Activated CD8-positive, alpha-beta memory T cell treated with anti-CD3 and anti-CD28 coated beads, Interleukin-2, amount 50 U/mL, for 4 hours (primary cell): ENCODE measurements around the gene GLT1D1.
"Not testable (repeated sequence)": the region's sequence is repeated elsewhere in the genome, so short reads cannot be mapped to it uniquely, and the experiment has no call there.

Experiments
- DNase-seq: peaks from one replicate; pipeline ENCODE4 v3.0.0-alpha.2; 2020

The GLT1D1 gene

DNA sequence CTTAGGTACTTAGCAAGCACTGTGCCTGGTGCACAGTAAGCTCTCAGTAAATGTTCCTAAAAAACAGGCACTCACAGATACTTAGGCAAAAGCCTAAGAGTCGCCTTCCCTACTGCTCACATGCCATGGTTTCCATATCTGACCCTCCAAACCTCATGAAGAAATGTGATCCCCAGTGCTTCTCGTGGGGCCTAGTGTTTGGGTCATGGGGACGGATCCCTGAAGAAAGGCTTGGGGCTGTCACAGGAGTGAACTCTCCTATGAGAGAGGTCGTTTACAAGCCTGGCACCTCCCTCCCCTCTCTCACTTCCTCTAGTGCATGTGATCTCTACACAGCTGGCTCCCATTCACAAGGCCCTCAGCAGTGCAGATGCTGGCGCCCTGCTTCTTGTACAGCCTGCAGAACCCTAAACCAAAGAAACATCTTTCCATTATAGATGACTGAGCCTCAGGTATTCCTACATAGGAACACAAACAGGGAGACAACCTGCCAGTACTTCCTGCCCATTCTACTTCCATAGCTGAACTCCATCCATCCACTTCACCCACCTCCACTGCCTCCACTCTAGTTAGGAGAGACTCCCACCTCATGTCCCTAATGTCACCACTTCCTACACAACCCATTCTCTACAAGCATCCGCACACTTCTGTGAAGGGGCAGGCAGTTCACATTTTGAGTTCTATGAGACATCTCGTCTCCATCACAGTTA is 32.4 kb upstream of the GLT1D1 start:
- DNase-seq = no peak

DNA sequence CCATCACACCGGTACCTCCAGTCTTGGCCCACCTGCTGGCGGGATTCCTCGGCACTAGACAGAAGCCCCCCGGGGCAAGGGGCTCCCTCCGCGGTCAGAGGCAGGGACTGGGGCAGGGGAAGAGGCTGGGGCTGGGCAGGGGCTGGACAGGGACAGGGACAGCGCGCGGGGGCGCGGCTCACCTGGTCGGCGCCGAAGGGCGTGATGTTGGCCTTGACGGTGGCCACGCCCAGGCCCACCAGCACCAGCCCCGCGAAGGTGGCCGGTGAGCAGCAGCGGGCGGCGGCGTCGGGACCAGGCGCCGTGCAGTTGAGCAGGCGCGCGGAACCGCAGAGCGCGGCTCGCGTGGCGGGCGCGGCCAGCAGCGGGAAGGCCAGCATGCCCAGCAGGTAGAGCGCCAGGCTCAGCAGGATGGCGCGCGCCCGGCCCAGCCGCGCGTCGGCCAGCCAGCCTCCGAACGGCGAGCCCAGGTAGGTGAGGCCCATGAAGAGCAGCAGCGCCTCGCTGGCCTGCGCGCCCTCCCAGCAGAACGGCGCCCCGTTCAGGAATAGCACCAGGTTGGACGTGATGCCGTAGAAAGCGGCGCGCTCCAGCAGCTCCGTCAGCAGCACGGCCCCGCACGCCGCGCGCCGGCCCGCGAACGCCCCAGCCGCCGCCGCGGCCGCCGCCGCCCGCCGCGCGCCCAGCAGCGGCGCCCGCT is 29.9 kb upstream of the GLT1D1 start:
- DNase-seq = peak; percentile 23

- peak; percentile 93 for DNase-seq
These were observed 29.1 kb upstream of the GLT1D1 start, which contains the start of gene SLC15A4 for GRCh38 chr12:128823916-128824839. Gene SLC15A4, minus strand, starts transcription at chr12:128823958. Its CDS starts 15 bp downstream, at chr12:128823943.

GRCh38 chr12:128825835-128826234 is 27.4 kb upstream of the GLT1D1 start:
- DNase-seq = no peak

GRCh38 chr12:128827724-128828123 is 25.6 kb upstream of the GLT1D1 start:
- DNase-seq = no peak

GRCh38 chr12:128829861-128830504 is 23.3 kb upstream of the GLT1D1 start:
- DNase-seq = no peak

GRCh38 chr12:128830505-128830893 is 22.8 kb upstream of the GLT1D1 start:
- no peak for DNase-seq

DNA sequence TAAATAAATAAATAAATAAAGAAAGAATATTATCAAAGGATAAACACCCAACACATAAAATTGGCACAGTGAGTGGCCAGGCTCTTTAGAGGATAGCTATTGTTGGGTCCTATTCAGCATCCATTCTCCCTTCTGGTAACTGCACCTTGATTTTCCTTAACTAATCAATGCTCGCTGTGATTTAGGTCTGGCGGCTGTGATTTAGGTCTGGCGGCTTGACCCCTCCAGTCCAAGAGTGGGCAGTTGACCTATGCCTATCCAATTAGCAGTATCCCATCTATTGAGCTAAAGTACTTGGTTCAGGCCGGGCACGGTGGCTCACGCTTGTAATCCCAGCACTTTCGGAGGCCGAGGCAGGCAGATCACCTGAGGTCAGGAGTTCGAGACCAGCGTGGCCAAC is 19.9 kb upstream of the GLT1D1 start:
- DNase-seq = no peak

DNA sequence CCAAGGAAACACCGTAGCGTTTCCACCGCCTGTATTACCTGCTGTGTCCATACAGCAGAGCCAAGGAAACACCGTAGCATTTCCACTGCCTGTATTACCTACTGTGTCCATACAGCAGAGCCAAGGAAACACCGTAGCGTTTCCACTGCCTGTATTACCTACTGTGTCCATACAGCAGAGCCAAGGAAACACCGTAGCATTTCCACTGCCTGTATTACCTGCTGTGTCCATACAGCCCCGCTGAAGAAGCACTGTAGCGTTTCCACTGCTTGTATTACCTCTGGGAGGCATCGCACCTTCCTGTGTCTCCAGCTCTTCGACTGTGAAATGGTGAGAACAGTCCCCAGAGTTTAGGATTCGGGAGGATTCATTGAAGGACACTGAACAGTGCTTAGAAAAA is 13.4 kb upstream of the GLT1D1 start:
- not testable (repeated sequence) for DNase-seq

DNA sequence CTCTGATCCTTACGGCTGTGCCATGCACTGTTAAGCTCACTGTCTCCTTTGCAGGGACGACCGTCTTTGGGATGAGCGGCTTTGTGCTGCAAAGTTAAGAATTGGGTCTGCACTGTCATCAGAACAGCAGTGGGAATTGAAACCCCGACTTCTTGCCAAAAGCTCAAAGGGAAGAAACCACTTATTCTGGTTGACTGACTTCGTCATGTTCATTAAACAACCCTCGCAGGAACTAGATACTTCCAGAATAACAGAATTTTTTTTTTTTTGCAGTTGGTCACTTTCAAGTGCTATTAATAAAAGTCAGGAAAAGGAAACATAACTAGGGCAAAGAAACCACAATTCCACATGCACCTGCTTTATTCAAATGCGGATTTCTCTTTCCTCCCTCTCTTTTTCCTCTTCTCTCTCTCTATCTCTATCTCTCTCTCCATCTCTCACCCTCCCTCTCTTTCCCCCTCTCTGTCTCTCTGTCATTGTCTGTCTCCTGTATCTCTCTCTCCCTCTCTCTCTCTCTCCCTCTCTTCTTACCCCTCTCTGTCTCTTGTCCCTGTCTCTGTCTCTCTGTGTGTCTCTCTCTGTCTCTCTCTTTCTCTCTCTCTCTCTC is 12.3 kb upstream of the GLT1D1 start:
- DNase-seq = no peak

GRCh38 chr12:128842579-128842978 is 10.7 kb upstream of the GLT1D1 start:
- DNase-seq = no peak

DNA sequence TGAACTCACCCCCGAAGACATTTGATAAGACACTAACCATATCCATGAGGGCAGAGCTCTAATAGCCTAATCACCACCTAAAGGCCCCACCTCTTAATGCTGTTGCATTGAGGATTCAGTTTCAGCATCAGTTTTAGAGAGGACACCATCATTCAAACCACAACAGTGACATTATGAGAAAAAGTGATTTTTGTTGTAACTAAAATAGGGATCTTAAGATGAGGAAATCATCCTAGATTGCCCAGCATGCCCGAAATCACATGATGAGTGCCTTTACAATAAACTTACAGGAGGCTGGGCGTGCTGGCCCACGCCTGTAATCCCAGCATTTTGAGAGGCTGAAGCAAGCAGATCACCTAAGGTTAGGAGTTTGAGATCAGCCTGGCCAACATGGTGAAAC is 9.7 kb upstream of the GLT1D1 start:
- no peak for DNase-seq

GRCh38 chr12:128844031-128844635 is 9.1 kb upstream of the GLT1D1 start:
- DNase-seq = no peak

GRCh38 chr12:128846671-128847070 is 6.6 kb upstream of the GLT1D1 start:
- DNase-seq = not testable (repeated sequence)

DNA sequence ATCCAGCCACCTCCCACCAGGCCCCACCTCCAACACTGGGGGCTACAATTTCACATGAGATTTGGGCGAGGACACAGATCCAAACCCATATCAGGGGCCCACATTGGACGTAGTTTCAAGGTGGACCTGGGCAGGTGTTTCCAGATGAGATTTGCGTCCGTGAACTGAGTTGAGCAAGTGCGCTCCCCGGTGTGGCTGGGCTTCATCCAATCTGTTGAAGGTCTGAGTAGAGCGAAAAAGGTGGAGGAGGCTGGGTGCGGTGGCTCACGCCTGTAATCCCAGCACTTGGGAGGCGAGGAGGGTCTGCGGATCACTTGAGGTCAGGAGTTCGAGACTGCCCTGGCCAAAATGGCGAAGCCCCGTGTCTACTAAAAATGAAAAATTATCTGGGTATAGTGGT is 4.9 kb upstream of the GLT1D1 start:
- DNase-seq = no peak

DNA sequence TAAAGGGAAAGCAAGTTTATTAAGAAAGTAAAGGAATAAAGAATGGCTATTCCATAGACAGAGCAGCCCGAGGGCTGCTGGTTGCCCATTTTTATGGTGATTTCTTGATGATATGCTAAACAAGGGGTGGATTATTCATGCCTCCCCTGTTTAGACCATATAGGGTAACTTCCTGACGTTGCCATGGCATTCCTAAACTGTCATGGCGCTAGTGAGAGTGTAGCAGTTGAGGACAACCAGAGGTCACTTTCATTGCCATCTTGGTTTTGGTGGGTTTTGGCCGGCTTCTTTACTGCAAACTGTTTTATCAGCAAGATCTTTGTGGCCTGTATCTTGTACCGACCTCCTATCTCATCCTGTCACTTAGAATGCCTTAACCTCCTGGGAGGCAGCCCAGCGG is 3.5 kb upstream of the GLT1D1 start:
- DNase-seq = not testable (repeated sequence)

DNA sequence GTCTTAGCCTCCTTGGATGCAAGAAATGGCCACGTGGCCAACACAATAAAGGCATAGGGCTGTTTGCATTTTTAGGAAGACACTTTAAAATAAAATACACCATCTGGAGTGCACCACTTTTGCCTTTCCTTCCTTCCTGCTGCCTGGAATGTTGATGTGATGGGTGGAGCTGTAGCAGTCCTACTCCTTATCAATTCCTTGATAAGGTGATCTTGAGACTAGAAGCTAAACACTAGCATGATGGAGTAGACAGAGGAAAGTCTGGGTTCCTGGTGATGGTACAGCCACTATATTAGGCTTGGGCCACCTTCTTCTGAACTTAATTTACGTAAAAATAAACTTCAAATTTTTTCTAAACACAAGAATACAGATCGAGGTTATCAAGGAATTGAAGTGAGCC is 2.9 kb upstream of the GLT1D1 start:
- DNase-seq = no peak

- DNase-seq = not testable (repeated sequence)
These were observed 1.8 kb upstream of the GLT1D1 start for GRCh38 chr12:128851429-128851828.

GRCh38 chr12:128852026-128852698 is 1.1 kb upstream of the GLT1D1 start:
- DNase-seq = no peak

- no peak for DNase-seq
These were observed 421 bp downstream of the GLT1D1 start for GRCh38 chr12:128853600-128854197.
